Skeletal muscle satellite cell (primary cell): ENCODE measurements around the gene ACTG1.

ENCODE experiments used
- H3K27me3 ChIP-seq: 2 replicates; pipeline ENCODE4 v1.7.0; 2013; ENCODE audit warnings: low read length; ENCODE audit not compliant: control insufficient read depth, insufficient read depth
- H3K36me3 ChIP-seq: 2 replicates; pipeline ENCODE4 v1.7.0; 2013; ENCODE audit warnings: mild to moderate bottlenecking, control low read depth, low read length; ENCODE audit not compliant: insufficient read depth
- H3K4me1 ChIP-seq: 2 replicates; pipeline ENCODE4 v1.7.0; 2013; ENCODE audit warnings: low read length; ENCODE audit not compliant: control insufficient read depth, insufficient read depth
- H3K4me2 ChIP-seq: 2 replicates; pipeline ENCODE4 v1.7.0; 2013; ENCODE audit warnings: mild to moderate bottlenecking, low read length
- H3K4me3 ChIP-seq: 2 replicates; pipeline ENCODE4 v1.7.0; 2013; ENCODE audit warnings: low read length
- H3K9ac ChIP-seq: 2 replicates; pipeline ENCODE4 v1.7.0; 2013; ENCODE audit warnings: mild to moderate bottlenecking, low read depth, low read length, moderate library complexity
- H3K9me3 ChIP-seq: replicated peaks from 2 replicates; pipeline ENCODE4 v1.7.0; 2013; ENCODE audit warnings: mild to moderate bottlenecking, control low read depth, low read length

The ACTG1 gene

GRCh38 chr17:81518113-81518784, 5.7 kb upstream of the ACTG1 start:
- Histone ChIP-seq H3K4me2 (peak overlapping the region; percentile 87), H3K36me3 (peaks cover 7% of the 10 kb centered on the region), H3K4me1 (peaks cover 54% of the 10 kb centered on the region), H3K9me3 (no peaks in the 10 kb centered on the region), H3K9ac (peak overlapping the region; percentile 51), H3K27me3 (no peaks in the 10 kb centered on the region), H3K4me3 (peak overlapping the region; percentile 70)

- peaks cover 52% of the 10 kb centered on the region for H3K4me1 ChIP-seq
- H3K9me3 ChIP-seq: no peaks in the 10 kb centered on the region
- peak overlapping the region; percentile 4 for H3K9ac ChIP-seq
- H3K27me3 ChIP-seq: no peaks in the 10 kb centered on the region
- peaks cover 7% of the 10 kb centered on the region for H3K36me3 ChIP-seq
- peak overlapping the region; percentile 28 for H3K4me3 ChIP-seq
- H3K4me2 ChIP-seq: peak overlapping the region; percentile 98
These were observed 4.9 kb upstream of the ACTG1 start for GRCh38 chr17:81517339-81518112.

DNA sequence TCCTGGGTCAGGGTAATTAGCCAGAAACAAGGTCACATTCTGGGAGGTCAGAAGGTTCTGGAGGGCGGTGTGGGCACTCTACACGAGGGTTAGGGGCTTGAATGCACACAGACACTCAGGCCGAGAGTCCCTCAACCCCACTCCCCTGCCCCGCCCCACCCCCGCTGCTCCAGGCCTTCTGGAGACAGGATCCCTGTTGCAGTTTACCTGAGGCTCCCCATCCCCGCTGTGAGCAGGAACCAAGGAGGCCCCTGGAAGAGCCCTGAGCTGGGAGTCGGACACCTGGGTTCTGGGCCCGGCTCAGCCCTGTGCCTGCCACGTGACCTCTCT, 4.4 kb upstream of the ACTG1 start:
- Histone ChIP-seq H3K9ac (peak overlapping the region; percentile 96), H3K4me3 (peak overlapping the region; percentile 79), H3K27me3 (no peaks in the 10 kb centered on the region), H3K4me1 (peaks cover 52% of the 10 kb centered on the region), H3K4me2 (peak overlapping the region; percentile 98), H3K36me3 (peaks cover 10% of the 10 kb centered on the region), H3K9me3 (no peaks in the 10 kb centered on the region)

GRCh38 chr17:81516439-81516838, 3.8 kb upstream of the ACTG1 start:
- Histone ChIP-seq H3K4me3 (peak overlapping the region; percentile 79), H3K9ac (peak overlapping the region; percentile 96), H3K4me1 (peaks cover 52% of the 10 kb centered on the region)

GRCh38 chr17:81515530-81516041, 3.0 kb upstream of the ACTG1 start:
- Histone ChIP-seq H3K4me2 (peak overlapping the region; percentile 98), H3K36me3 (peaks cover 24% of the 10 kb centered on the region), H3K9ac (peak overlapping the region; percentile 96), H3K4me3 (peak overlapping the region; percentile 79), H3K27me3 (no peaks in the 10 kb centered on the region), H3K4me1 (peaks cover 52% of the 10 kb centered on the region), H3K9me3 (no peaks in the 10 kb centered on the region)

More at GRCh38 chr17:81516439-81516838, 3.8 kb upstream of the ACTG1 start:
- Histone ChIP-seq H3K27me3 (no peaks in the 10 kb centered on the region), H3K36me3 (peaks cover 15% of the 10 kb centered on the region), H3K9me3 (no peaks in the 10 kb centered on the region), H3K4me2 (peak overlapping the region; percentile 98)

- peaks cover 52% of the 10 kb centered on the region for H3K4me1 ChIP-seq
- peak overlapping the region; percentile 96 for H3K9ac ChIP-seq
- peaks cover 30% of the 10 kb centered on the region for H3K36me3 ChIP-seq
These were observed 2.3 kb upstream of the ACTG1 start for GRCh38 chr17:81514739-81515529.

DNA sequence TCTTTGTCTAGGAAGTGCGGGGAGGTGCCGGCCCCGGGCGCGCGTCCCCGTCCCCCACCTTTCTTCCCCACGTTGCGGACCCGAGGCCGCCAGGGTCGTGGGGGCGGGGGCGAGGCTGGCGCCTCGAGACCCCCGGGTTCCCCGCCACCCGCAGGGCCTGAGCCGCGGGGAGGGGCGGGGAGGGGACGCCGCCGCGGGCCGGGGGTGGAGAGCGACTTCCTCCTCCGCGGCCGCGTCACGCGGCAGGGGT, 1.8 kb upstream of the ACTG1 start:
- Histone ChIP-seq H3K4me3 (peak overlapping the region; percentile 79), H3K9me3 (no peaks in the 10 kb centered on the region), H3K27me3 (no peaks in the 10 kb centered on the region), H3K4me2 (peak overlapping the region; percentile 98), H3K9ac (peak overlapping the region; percentile 96), H3K36me3 (peaks cover 36% of the 10 kb centered on the region), H3K4me1 (peaks cover 48% of the 10 kb centered on the region)

More at GRCh38 chr17:81514739-81515529, 2.3 kb upstream of the ACTG1 start:
- H3K27me3 ChIP-seq: no peaks in the 10 kb centered on the region
- H3K9me3 ChIP-seq: no peaks in the 10 kb centered on the region
- peak overlapping the region; percentile 79 for H3K4me3 ChIP-seq
- H3K4me2 ChIP-seq: peak overlapping the region; percentile 98

DNA sequence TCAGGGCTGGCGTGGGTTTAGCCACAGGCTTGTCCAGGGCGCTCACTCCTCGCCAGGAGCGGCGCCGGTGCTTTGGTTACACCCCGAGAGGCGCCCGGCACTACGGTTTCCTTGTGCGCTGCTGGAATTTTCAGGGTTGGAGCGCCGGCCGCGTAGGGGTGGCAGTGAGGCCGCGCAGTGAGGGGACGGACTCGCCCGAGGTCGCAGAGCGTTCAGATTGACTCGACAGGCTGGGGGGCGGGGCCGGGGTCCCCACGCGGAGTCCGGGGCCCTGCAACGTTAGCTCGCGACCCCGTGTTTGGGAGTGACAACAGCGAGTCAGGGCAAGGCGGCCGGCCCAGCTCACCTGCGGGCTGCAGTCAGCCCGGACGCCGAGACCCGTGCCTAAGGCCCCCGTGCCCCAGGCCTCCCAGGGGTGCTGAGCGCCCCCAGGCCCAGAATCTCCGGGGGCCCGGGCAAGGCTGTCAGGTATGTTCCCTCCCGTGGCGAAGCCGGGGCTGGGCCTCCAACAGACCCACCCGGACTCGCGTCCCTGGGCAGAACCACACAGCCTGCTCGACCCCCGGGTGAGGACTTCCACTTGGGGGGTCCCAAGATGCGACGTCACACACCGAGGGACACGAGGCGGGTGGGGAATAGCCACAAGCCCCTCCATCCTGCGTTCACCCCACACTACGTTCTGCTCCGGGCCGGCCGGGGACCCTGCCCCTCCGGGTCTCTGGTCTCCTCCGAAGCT, 1.3 kb upstream of the ACTG1 start:
- H3K27me3 ChIP-seq: no peaks in the 10 kb centered on the region
- H3K4me3 ChIP-seq: peak overlapping the region; percentile 79
- H3K4me2 ChIP-seq: peak overlapping the region; percentile 98
- no peaks in the 10 kb centered on the region for H3K9me3 ChIP-seq
- H3K36me3 ChIP-seq: peaks cover 41% of the 10 kb centered on the region
- H3K9ac ChIP-seq: peak overlapping the region; percentile 96
- peaks cover 48% of the 10 kb centered on the region for H3K4me1 ChIP-seq

- Histone ChIP-seq H3K27me3 (no peaks in the 10 kb centered on the region), H3K9ac (peak overlapping the region; percentile 96), H3K4me1 (peaks cover 42% of the 10 kb centered on the region), H3K36me3 (peaks cover 46% of the 10 kb centered on the region), H3K4me2 (peak overlapping the region; percentile 98), H3K4me3 (peak overlapping the region; percentile 79), H3K9me3 (no peaks in the 10 kb centered on the region)
These were observed 763 bp upstream of the ACTG1 start for GRCh38 chr17:81513372-81513752.

DNA sequence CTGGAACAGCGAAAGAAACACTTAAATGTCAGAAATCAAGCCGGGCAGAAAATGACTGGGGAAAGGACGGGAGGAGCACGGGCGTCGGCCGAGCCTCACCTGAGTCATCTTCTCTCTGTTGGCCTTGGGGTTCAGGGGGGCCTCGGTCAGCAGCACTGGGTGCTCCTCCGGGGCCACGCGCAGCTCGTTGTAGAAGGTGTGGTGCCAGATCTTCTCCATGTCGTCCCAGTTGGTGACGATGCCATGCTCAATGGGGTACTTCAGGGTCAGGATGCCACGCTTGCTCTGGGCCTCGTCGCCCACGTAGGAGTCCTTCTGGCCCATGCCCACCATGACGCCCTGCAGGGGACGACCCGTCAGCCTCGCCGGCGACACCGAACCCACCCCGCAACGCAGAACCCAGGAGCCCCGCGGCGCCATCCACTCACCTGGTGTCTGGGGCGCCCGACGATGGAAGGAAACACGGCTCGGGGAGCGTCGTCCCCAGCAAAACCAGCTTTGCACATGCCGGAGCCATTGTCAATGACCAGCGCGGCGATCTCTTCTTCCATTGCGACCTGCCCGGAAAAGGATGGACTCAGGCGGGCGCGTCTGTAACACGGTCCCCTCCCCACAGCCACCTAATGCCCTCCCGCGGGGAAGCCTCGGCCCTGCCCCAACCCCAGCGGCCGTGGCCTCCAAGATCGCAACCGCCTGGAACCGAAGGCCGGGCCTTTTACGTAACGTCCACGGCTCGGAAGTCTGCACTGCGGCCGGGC, 616 bp downstream of the ACTG1 start:
- Histone ChIP-seq H3K4me3 (peak overlapping the region; percentile 91), H3K36me3 (peaks cover 43% of the 10 kb centered on the region), H3K4me1 (peaks cover 30% of the 10 kb centered on the region)

More for the DNA sequence above, 616 bp downstream of the ACTG1 start:
- no peaks in the 10 kb centered on the region for H3K9me3 ChIP-seq
- H3K4me2 ChIP-seq: peak overlapping the region; percentile 93
- H3K27me3 ChIP-seq: no peaks in the 10 kb centered on the region
- H3K9ac ChIP-seq: peak overlapping the region; percentile 95
